ENCODE measurements around the gene AGFG1. TPM values are rescaled to one million over a fixed set of nuclear protein-coding genes. Genes with fewer than 3 reads are reported as not detected.

The AGFG1 gene
- total RNA-seq, result 25.5 TPM

- DNase-seq (ENCODE audit: low spot score in 2 of 2), result peak; percentile 40 to 92
- no peaks in the 10 kb centered on the region for H3K9me3 ChIP-seq
- no peaks in the 10 kb centered on the region for H3K27me3 ChIP-seq
- H3K27ac ChIP-seq, result peak within 1 kb of the TSS; percentile 92 to 97
- peak within 1 kb of the TSS; percentile 95 to 97 for H3K4me3 ChIP-seq
- peaks cover 0 to 3% of the 10 kb centered on the region in 2 donors for H3K36me3 ChIP-seq
- intact Hi-C loops (cut with DNase I), result loop anchor here (1.0 to 10.0 kb wide), 4 partner anchors 45 to 403 kb away; partner anchors contain the start of gene DAW1
- H3K4me1 ChIP-seq, result peaks cover 0 to 22% of the 10 kb centered on the region in 2 donors
- peak; percentile 96 to 99 (median 99) for TF ChIP-seq CTCF (IDR thresholded peaks at IDR 0.05)
These were observed at the start of gene AGFG1 for GRCh38 chr2:227471924-227472264. Gene AGFG1, plus strand, starts transcription at chr2:227472156. Its CDS starts 266 bp downstream, at chr2:227472422.

GRCh38 chr2:227423656-227424499 lies 48.1 kb upstream of the AGFG1 start:
- TF ChIP-seq CTCF (IDR thresholded peaks at IDR 0.05), result no peak
- H3K27me3 ChIP-seq, result no peaks in the 10 kb centered on the region
- no peaks in the 10 kb centered on the region for H3K36me3 ChIP-seq
- no peak overlapping the region for H3K4me3 ChIP-seq
- intact Hi-C loops (cut with DNase I), result no loop called here
- no peaks in the 10 kb centered on the region for H3K4me1 ChIP-seq
- no peaks in the 10 kb centered on the region for H3K9me3 ChIP-seq
- no peak for DNase-seq (ENCODE audit: low spot score in 2 of 2)
- no peak overlapping the region for H3K27ac ChIP-seq

- no peak overlapping the region for H3K27ac ChIP-seq
- H3K4me1 ChIP-seq, result no peaks in the 10 kb centered on the region
- H3K9me3 ChIP-seq, result peaks cover 6 to 12% of the 10 kb centered on the region in 2 donors
- TF ChIP-seq CTCF (IDR thresholded peaks at IDR 0.05), result no peak
- intact Hi-C loops (cut with DNase I), result no loop called here
- no peaks in the 10 kb centered on the region for H3K36me3 ChIP-seq
- H3K4me3 ChIP-seq, result no peak overlapping the region
- no peak for DNase-seq (ENCODE audit: low spot score in 2 of 2)
- no peaks in the 10 kb centered on the region for H3K27me3 ChIP-seq
These were observed 43.1 kb upstream of the AGFG1 start for GRCh38 chr2:227428731-227429285.

- H3K4me1 ChIP-seq, result no peaks in the 10 kb centered on the region
- no peaks in the 10 kb centered on the region for H3K36me3 ChIP-seq
- H3K9me3 ChIP-seq, result peaks cover 6 to 12% of the 10 kb centered on the region in 2 donors
- no peak overlapping the region for H3K4me3 ChIP-seq
- DNase-seq (ENCODE audit: low spot score in 2 of 2), result no peak
- intact Hi-C loops (cut with DNase I), result no loop called here
- H3K27me3 ChIP-seq, result no peaks in the 10 kb centered on the region
- no peak for TF ChIP-seq CTCF (IDR thresholded peaks at IDR 0.05)
- no peak overlapping the region for H3K27ac ChIP-seq
These were observed 41.3 kb upstream of the AGFG1 start for GRCh38 chr2:227430639-227431038.

- no peaks in the 10 kb centered on the region for H3K27me3 ChIP-seq
- no peak overlapping the region for H3K27ac ChIP-seq
- no peaks in the 10 kb centered on the region for H3K4me1 ChIP-seq
- no peak for DNase-seq (ENCODE audit: low spot score in 2 of 2)
- no peaks in the 10 kb centered on the region for H3K36me3 ChIP-seq
- H3K4me3 ChIP-seq, result no peak overlapping the region
- TF ChIP-seq CTCF (IDR thresholded peaks at IDR 0.05), result no peak
- H3K9me3 ChIP-seq, result peaks cover 6 to 12% of the 10 kb centered on the region in 2 donors
- intact Hi-C loops (cut with DNase I), result no loop called here
These were observed 38.8 kb upstream of the AGFG1 start for GRCh38 chr2:227433171-227433570.

Measured in ascending aorta (tissue), 2 donors.